ENCODE results near the gene ABHD2.

Gene ABHD2

DNA sequence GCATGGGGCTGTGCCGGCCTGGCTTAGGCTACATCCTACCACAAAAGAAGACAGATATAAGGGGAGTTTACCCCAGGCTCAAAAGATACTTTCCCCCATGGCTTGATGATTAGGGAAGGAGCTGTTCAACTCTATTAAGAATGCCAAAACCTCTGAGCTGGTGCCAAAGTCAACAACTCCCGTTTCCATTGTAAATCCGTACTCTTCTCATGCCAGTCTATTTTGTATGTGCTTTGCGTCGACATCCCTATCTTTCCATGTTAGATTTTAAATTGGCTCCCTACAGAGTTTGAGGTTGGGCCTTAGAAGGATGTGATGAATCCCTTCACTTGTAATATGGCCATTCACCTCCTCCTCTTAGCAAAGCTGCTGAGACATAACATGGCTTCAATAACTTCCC lies 86.2 kb downstream of the ABHD2 start:
- H3K9me3 ChIP-seq (ENCODE audit: insufficient read depth, low read depth, low read length), result no peaks in the 10 kb centered on the region
- H3K4me2 ChIP-seq (ENCODE audit: low read length), result no peak overlapping the region
- H3K4me1 ChIP-seq (ENCODE audit: control insufficient read depth in 1 of 2, insufficient read depth in 2 of 2, low read length in 2 of 2), result peaks cover 0 to 3% of the 10 kb centered on the region in 2 experiments
- H2BK120ac ChIP-seq (ENCODE audit: insufficient read depth, low read length, poor library complexity), result no peak overlapping the region
- no peak overlapping the region for H2BK5ac ChIP-seq (ENCODE audit: low read depth, low read length, poor library complexity)
- WGBS (ENCODE audit: extremely low coverage, insufficient coverage, insufficient read length), result no CpG with 5 or more reads among the region's 5 CpGs
- no peak overlapping the region for H2AFZ ChIP-seq (ENCODE audit: insufficient read depth, low read length, poor library complexity)
- H3K27ac ChIP-seq (ENCODE audit: low read depth, low read length), result no peak overlapping the region
- H4K91ac ChIP-seq (ENCODE audit: low read depth, low read length), result no peak overlapping the region
- H4K12ac ChIP-seq (ENCODE audit: low read depth, low read length), result no peak overlapping the region
- H4K8ac ChIP-seq (ENCODE audit: low read depth, low read length), result no peak overlapping the region
- H2BK12ac ChIP-seq (ENCODE audit: low read length), result no peak overlapping the region
- H3K4ac ChIP-seq (ENCODE audit: low read depth, low read length), result no peak overlapping the region
- no peak for DNase-seq
- H2AK5ac ChIP-seq (ENCODE audit: low read length), result no peak overlapping the region
- no peaks in the 10 kb centered on the region for H3K79me1 ChIP-seq (ENCODE audit: low read length)
- no peaks in the 10 kb centered on the region for H3K79me2 ChIP-seq (ENCODE audit: control insufficient read depth, insufficient read depth, low read length, poor library complexity)
- no peak overlapping the region for H3K23ac ChIP-seq (ENCODE audit: low read length)
- H3K27me3 ChIP-seq (ENCODE audit: insufficient read depth, low read length), result no peaks in the 10 kb centered on the region
- no peak overlapping the region for H3K9ac ChIP-seq (ENCODE audit: low read length)
- H3K36me3 ChIP-seq (ENCODE audit: control insufficient read depth in 1 of 2, insufficient read depth in 2 of 2, low read length in 2 of 2), result peaks cover 9 to 14% of the 10 kb centered on the region in 2 experiments
- no peak overlapping the region for H3K14ac ChIP-seq (ENCODE audit: low read length)
- H3K4me3 ChIP-seq (ENCODE audit: low read depth, low read length), result no peak overlapping the region
- H3K18ac ChIP-seq (ENCODE audit: low read length), result no peak overlapping the region

DNA sequence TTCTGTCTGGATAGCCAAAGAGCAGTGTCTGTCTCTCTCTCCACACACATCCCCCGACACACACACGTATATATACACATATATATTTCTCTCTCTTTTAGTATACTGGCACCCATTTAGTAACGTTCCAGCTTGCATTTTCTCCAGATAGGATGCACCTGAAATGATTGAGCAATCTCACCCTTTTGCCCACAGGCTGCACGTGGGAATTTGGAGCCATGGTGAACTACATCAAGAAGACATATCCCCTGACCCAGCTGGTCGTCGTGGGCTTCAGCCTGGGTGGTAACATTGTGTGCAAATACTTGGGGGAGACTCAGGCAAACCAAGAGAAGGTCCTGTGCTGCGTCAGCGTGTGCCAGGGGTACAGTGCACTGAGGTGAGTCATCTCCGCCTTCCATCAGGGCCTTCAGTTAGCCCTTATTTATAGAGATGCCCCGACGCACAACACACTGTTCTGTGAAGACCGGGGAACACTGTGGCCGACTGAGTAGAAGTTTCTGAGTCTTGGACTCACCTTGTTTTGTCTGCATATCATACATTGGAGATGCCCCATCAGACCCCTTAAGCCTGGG lies 87.4 kb downstream of the ABHD2 start:
- Histone ChIP-seq H3K14ac (ENCODE audit: low read length) (no peak overlapping the region), H3K4me2 (ENCODE audit: low read length) (no peak overlapping the region), H3K9me3 (ENCODE audit: insufficient read depth, low read depth, low read length) (no peaks in the 10 kb centered on the region), H4K8ac (ENCODE audit: low read depth, low read length) (no peak overlapping the region), H2BK120ac (ENCODE audit: insufficient read depth, low read length, poor library complexity) (no peak overlapping the region), H3K79me2 (ENCODE audit: control insufficient read depth, insufficient read depth, low read length, poor library complexity) (no peaks in the 10 kb centered on the region), H2AFZ (ENCODE audit: insufficient read depth, low read length, poor library complexity) (no peak overlapping the region), H4K12ac (ENCODE audit: low read depth, low read length) (no peak overlapping the region), H2BK5ac (ENCODE audit: low read depth, low read length, poor library complexity) (no peak overlapping the region), H3K27me3 (ENCODE audit: insufficient read depth, low read length) (no peaks in the 10 kb centered on the region), H3K4me3 (ENCODE audit: low read depth, low read length) (no peak overlapping the region), H3K79me1 (ENCODE audit: low read length) (no peaks in the 10 kb centered on the region), H2AK5ac (ENCODE audit: low read length) (no peak overlapping the region), H3K9ac (ENCODE audit: low read length) (no peak overlapping the region), H4K91ac (ENCODE audit: low read depth, low read length) (no peak overlapping the region), H3K18ac (ENCODE audit: low read length) (no peak overlapping the region), H3K4ac (ENCODE audit: low read depth, low read length) (no peak overlapping the region), H3K36me3 (ENCODE audit: control insufficient read depth in 1 of 2, insufficient read depth in 2 of 2, low read length in 2 of 2) (peaks cover 9 to 17% of the 10 kb centered on the region in 2 experiments), H3K23ac (ENCODE audit: low read length) (no peak overlapping the region), H3K4me1 (ENCODE audit: control insufficient read depth in 1 of 2, insufficient read depth in 2 of 2, low read length in 2 of 2) (peaks cover 0 to 3% of the 10 kb centered on the region in 2 experiments), H3K27ac (ENCODE audit: low read depth, low read length) (no peak overlapping the region), H2BK12ac (ENCODE audit: low read length) (no peak overlapping the region)
- 100% methylated on average over 2 of the region's 13 CpGs for WGBS (ENCODE audit: extremely low coverage, insufficient coverage, insufficient read length)
- DNase-seq, result no peak

DNA sequence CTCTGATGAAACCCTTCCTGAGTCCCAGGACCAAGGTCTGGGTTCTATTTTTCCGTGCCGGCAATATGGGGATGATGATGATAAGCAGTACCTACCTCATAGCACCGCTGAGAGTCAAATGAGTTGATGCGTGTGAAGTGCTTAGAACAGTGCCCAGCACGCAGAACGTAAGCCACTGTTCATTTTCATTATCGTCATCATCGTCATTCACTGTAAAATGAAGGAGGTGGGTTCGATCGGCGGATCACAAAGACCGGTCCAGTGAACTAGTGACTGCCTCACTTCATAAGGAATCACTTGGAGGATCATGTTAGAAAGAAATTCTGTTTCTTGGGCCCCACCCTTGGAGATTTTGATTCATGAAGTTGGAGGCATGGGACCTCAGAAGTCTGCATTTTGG lies 88.9 kb downstream of the ABHD2 start:
- H3K27me3 ChIP-seq (ENCODE audit: insufficient read depth, low read length), result no peaks in the 10 kb centered on the region
- H3K18ac ChIP-seq (ENCODE audit: low read length), result no peak overlapping the region
- no peak overlapping the region for H4K91ac ChIP-seq (ENCODE audit: low read depth, low read length)
- H3K4me1 ChIP-seq (ENCODE audit: control insufficient read depth in 1 of 2, insufficient read depth in 2 of 2, low read length in 2 of 2), result peaks cover 0 to 3% of the 10 kb centered on the region in 2 experiments
- H3K27ac ChIP-seq (ENCODE audit: low read depth, low read length), result no peak overlapping the region
- H2BK12ac ChIP-seq (ENCODE audit: low read length), result no peak overlapping the region
- no peak overlapping the region for H3K14ac ChIP-seq (ENCODE audit: low read length)
- WGBS (ENCODE audit: extremely low coverage, insufficient coverage, insufficient read length), result no CpG with 5 or more reads among the region's 12 CpGs
- H4K8ac ChIP-seq (ENCODE audit: low read depth, low read length), result no peak overlapping the region
- H3K9me3 ChIP-seq (ENCODE audit: insufficient read depth, low read depth, low read length), result no peaks in the 10 kb centered on the region
- no peaks in the 10 kb centered on the region for H3K79me1 ChIP-seq (ENCODE audit: low read length)
- H2AK5ac ChIP-seq (ENCODE audit: low read length), result no peak overlapping the region
- H3K23ac ChIP-seq (ENCODE audit: low read length), result no peak overlapping the region
- H2BK120ac ChIP-seq (ENCODE audit: insufficient read depth, low read length, poor library complexity), result no peak overlapping the region
- H3K9ac ChIP-seq (ENCODE audit: low read length), result no peak overlapping the region
- DNase-seq, result no peak
- no peak overlapping the region for H3K4me2 ChIP-seq (ENCODE audit: low read length)
- no peaks in the 10 kb centered on the region for H3K79me2 ChIP-seq (ENCODE audit: control insufficient read depth, insufficient read depth, low read length, poor library complexity)
- no peak overlapping the region for H3K4me3 ChIP-seq (ENCODE audit: low read depth, low read length)
- no peak overlapping the region for H3K4ac ChIP-seq (ENCODE audit: low read depth, low read length)
- H2BK5ac ChIP-seq (ENCODE audit: low read depth, low read length, poor library complexity), result no peak overlapping the region
- H3K36me3 ChIP-seq (ENCODE audit: control insufficient read depth in 1 of 2, insufficient read depth in 2 of 2, low read length in 2 of 2), result peaks cover 9 to 17% of the 10 kb centered on the region in 2 experiments
- no peak overlapping the region for H4K12ac ChIP-seq (ENCODE audit: low read depth, low read length)
- no peak overlapping the region for H2AFZ ChIP-seq (ENCODE audit: insufficient read depth, low read length, poor library complexity)

DNA sequence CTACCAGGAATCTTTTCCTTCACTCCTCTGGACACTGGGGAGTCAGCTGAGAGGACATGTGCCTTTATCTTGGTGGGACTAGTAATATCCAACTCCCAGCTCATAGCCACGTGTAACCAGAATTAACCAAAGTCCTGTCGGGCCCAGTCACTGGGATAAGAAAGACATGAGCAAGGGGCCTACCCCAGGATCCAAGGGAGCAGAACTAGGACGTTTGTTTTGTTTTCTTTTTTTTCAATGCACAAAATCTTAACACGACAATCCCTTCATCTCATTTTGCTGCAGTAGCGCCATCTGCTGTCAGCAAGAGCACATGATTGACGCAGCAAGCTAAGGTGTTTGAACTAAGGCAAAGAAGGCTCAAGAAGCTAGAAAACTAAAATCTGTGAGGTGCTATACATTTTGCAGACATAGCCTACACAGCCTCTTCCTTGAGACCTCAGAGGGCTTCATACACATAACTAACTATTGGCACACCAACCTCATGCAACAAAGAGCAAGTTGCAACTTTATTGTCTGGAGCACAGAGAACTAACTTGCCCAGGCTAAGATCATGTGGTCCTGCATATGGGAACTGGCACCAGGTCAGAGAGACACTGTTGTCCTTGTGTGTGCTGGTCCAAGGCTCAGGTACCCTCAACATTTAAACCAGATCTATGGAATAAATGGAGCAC lies 89.5 kb downstream of the ABHD2 start:
- H3K9ac ChIP-seq (ENCODE audit: low read length), result no peak overlapping the region
- H3K4me3 ChIP-seq (ENCODE audit: low read depth, low read length), result no peak overlapping the region
- no peak overlapping the region for H4K12ac ChIP-seq (ENCODE audit: low read depth, low read length)
- H3K18ac ChIP-seq (ENCODE audit: low read length), result no peak overlapping the region
- no peak overlapping the region for H2BK5ac ChIP-seq (ENCODE audit: low read depth, low read length, poor library complexity)
- peak; percentile 38 to 85 for DNase-seq
- H3K4me1 ChIP-seq (ENCODE audit: control insufficient read depth in 1 of 2, insufficient read depth in 2 of 2, low read length in 2 of 2), result peaks cover 0 to 3% of the 10 kb centered on the region in 2 experiments
- H2AFZ ChIP-seq (ENCODE audit: insufficient read depth, low read length, poor library complexity), result no peak overlapping the region
- no peak overlapping the region for H2BK120ac ChIP-seq (ENCODE audit: insufficient read depth, low read length, poor library complexity)
- no peak overlapping the region for H3K23ac ChIP-seq (ENCODE audit: low read length)
- H3K79me1 ChIP-seq (ENCODE audit: low read length), result no peaks in the 10 kb centered on the region
- H3K4me2 ChIP-seq (ENCODE audit: low read length), result no peak overlapping the region
- H3K79me2 ChIP-seq (ENCODE audit: control insufficient read depth, insufficient read depth, low read length, poor library complexity), result no peaks in the 10 kb centered on the region
- no peaks in the 10 kb centered on the region for H3K27me3 ChIP-seq (ENCODE audit: insufficient read depth, low read length)
- no peak overlapping the region for H4K91ac ChIP-seq (ENCODE audit: low read depth, low read length)
- no peak overlapping the region for H2AK5ac ChIP-seq (ENCODE audit: low read length)
- H3K36me3 ChIP-seq (ENCODE audit: control insufficient read depth in 1 of 2, insufficient read depth in 2 of 2, low read length in 2 of 2), result peaks cover 9 to 17% of the 10 kb centered on the region in 2 experiments
- WGBS (ENCODE audit: extremely low coverage, insufficient coverage, insufficient read length), result no CpG with 5 or more reads among the region's 6 CpGs
- no peak overlapping the region for H3K4ac ChIP-seq (ENCODE audit: low read depth, low read length)
- H3K9me3 ChIP-seq (ENCODE audit: insufficient read depth, low read depth, low read length), result no peaks in the 10 kb centered on the region
- H3K27ac ChIP-seq (ENCODE audit: low read depth, low read length), result no peak overlapping the region
- H3K14ac ChIP-seq (ENCODE audit: low read length), result no peak overlapping the region
- no peak overlapping the region for H2BK12ac ChIP-seq (ENCODE audit: low read length)
- no peak overlapping the region for H4K8ac ChIP-seq (ENCODE audit: low read depth, low read length)
